Thyroid gland (tissue), 4 donors: Measurements from ENCODE around the gene DSCAM.

Experiments used
- POLR2A ChIP-seq, 2 donors: fragments of 450-650 bp; IDR thresholded peaks; one replicate each; pipeline ENCODE4 v1.6.1; 2017; ENCODE audit warnings: antibody characterized with exemption in 2 of 2, mild to moderate bottlenecking in 2 of 2, moderate library complexity in 1 of 2
- TF ChIP-seq, protein P1 (sequence below), 6 experiments: fragments of 200-600 bp in 3 of 6; fragments of 450-650 bp in 3 of 6; sonication (generic) in 3 of 6; IDR thresholded peaks; one replicate each; pipeline ENCODE4 v1.5.1; 2016 to 2019; ENCODE audit warnings: antibody characterized with exemption in 6 of 6, mild to moderate bottlenecking in 2 of 6, inconsistent platforms in 1 of 6, moderate library complexity in 1 of 6

DNA sequence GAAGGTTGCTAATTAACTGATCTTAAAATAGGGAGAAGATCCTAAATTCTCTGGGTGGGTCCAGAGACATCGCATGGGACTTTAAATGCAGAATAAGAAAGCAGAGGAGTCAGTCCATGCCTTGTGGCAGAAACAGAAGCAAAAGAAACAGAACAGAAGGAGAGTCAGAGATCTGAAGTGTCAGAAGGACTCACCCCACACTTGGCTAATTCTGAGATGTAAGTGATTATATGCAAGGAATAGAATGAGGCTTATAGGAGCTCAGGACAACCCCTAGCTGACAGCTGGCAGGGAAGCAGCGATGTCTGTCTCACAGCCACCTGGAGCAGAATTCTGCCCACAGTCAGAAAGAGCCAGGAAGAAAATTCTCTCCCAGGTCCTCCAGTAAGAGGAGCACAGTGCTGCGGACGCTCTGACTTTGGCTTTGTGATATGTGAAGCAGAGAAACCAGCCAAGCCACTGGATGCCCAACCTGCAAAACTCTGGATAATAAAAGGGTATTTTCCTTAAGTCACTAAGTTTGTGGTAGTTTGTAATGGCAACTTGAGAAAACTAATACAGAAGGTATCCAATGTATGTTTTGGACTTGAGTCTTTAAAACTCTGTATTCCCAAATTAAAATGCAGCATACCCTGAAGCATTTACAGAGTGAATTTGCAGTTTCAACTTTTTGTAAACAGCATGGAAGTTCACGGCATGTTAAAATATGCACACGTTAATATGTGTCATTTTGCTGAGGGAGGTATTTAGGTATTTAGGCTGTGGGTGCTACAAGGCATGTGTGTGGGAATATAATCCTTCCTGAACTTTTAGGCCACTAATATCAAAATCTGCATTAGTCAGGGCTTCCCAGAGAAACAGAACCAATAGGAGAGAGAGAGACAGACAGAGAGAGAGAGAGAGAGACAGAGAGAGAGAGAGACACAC, 591.2 kb downstream of the DSCAM start:
- TF ChIP-seq, protein P1, sequence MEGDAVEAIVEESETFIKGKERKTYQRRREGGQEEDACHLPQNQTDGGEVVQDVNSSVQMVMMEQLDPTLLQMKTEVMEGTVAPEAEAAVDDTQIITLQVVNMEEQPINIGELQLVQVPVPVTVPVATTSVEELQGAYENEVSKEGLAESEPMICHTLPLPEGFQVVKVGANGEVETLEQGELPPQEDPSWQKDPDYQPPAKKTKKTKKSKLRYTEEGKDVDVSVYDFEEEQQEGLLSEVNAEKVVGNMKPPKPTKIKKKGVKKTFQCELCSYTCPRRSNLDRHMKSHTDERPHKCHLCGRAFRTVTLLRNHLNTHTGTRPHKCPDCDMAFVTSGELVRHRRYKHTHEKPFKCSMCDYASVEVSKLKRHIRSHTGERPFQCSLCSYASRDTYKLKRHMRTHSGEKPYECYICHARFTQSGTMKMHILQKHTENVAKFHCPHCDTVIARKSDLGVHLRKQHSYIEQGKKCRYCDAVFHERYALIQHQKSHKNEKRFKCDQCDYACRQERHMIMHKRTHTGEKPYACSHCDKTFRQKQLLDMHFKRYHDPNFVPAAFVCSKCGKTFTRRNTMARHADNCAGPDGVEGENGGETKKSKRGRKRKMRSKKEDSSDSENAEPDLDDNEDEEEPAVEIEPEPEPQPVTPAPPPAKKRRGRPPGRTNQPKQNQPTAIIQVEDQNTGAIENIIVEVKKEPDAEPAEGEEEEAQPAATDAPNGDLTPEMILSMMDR (IDR thresholded peaks at IDR 0.05): no peak
- no peak for TF ChIP-seq POLR2A (IDR thresholded peaks at IDR 0.05)
